Measurements from ENCODE around the gene TTC33. TPM values are rescaled to one million over a fixed set of nuclear protein-coding genes. Genes with fewer than 3 reads are reported as not detected.

Gene TTC33
- total and polyA plus RNA-seq, 12 donors: 6.4 to 20.1 (median 17.5) TPM

- WGBS, 2 donors: 85 to 94% methylated on average over 1 of the region's 1 CpG
- ATAC-seq (no peak), DNase-seq (no peak)
- Histone ChIP-seq H3K4me3 (no peak overlapping the region), H3K9me3 (peaks cover 0 to 11% (median 0%) of the 10 kb centered on the region in 11 donors), H3K4me1 (peaks cover 0 to 2% (median 0%) of the 10 kb centered on the region in 9 donors), H3K27ac (no peak overlapping the region), H3K36me3 (no peaks in the 10 kb centered on the region), H3K27me3 (no peaks in the 10 kb centered on the region)
- intact Hi-C loops (cut with DNase I): no loop called here
- TF ChIP-seq CTCF (IDR thresholded peaks at IDR 0.05): no peak
These were observed 198.3 kb downstream of the TTC33 start for GRCh38 chr5:40557501-40557900.

GRCh38 chr5:40556811-40557210 lies 198.9 kb downstream of the TTC33 start:
- H3K27me3 ChIP-seq: no peaks in the 10 kb centered on the region
- intact Hi-C loops (cut with DNase I): no loop called here
- H3K4me1 ChIP-seq: peaks cover 0 to 9% (median 5%) of the 10 kb centered on the region in 9 donors
- ATAC-seq (no peak), DNase-seq (no peak)
- no peak overlapping the region for H3K27ac ChIP-seq
- no peak overlapping the region for H3K4me3 ChIP-seq
- no peak for TF ChIP-seq CTCF (IDR thresholded peaks at IDR 0.05)
- H3K9me3 ChIP-seq: peaks cover 0 to 7% (median 0%) of the 10 kb centered on the region in 11 donors
- H3K36me3 ChIP-seq: no peaks in the 10 kb centered on the region

- Histone ChIP-seq H3K4me1 (peaks cover 0 to 14% (median 8%) of the 10 kb centered on the region in 9 donors), H3K27me3 (no peaks in the 10 kb centered on the region), H3K36me3 (no peaks in the 10 kb centered on the region), H3K27ac (no peak overlapping the region), H3K9me3 (no peaks in the 10 kb centered on the region), H3K4me3 (no peak overlapping the region)
- DNase-seq (no peak), ATAC-seq (no peak)
- intact Hi-C loops (cut with DNase I): no loop called here
- no peak for TF ChIP-seq CTCF (IDR thresholded peaks at IDR 0.05)
- WGBS, 2 donors: 73 to 84% methylated on average over 1 of the region's 1 CpG
These were observed 199.9 kb downstream of the TTC33 start for GRCh38 chr5:40555886-40556285.

- no peak overlapping the region for H3K27ac ChIP-seq
- H3K27me3 ChIP-seq: no peaks in the 10 kb centered on the region
- intact Hi-C loops (cut with DNase I): loop anchor here in 1 of 10 donors (5.0 kb wide), 1 partner anchor 48 kb away; no protein-coding TSS in a partner anchor
- WGBS, 2 donors: 82 to 84% methylated on average over 1 of the region's 1 CpG
- peaks cover 0 to 14% (median 8%) of the 10 kb centered on the region in 9 donors for H3K4me1 ChIP-seq
- no peaks in the 10 kb centered on the region for H3K36me3 ChIP-seq
- peaks cover 0 to 7% (median 0%) of the 10 kb centered on the region in 11 donors for H3K9me3 ChIP-seq
- DNase-seq: no peak
- TF ChIP-seq CTCF (IDR thresholded peaks at IDR 0.05): no peak
- no peak for ATAC-seq
- H3K4me3 ChIP-seq: no peak overlapping the region
These were observed 200.9 kb downstream of the TTC33 start for GRCh38 chr5:40554813-40555212.

Data from heart right ventricle (tissue), 16 donors.